RCC 7860 (cell line): Measurements from ENCODE around the gene SFMBT2.

Source experiments
- DNase-seq: peaks from one replicate; pipeline ENCODE4 v3.0.0-alpha.2; 2015; ENCODE audit warnings: low spot score
- FAIRE-seq: peaks from 2 replicates; lab custom pipeline; 2012; peaks lifted over from hg19 to GRCh38; lab: Jason Lieb, UNC

Gene SFMBT2

DNA sequence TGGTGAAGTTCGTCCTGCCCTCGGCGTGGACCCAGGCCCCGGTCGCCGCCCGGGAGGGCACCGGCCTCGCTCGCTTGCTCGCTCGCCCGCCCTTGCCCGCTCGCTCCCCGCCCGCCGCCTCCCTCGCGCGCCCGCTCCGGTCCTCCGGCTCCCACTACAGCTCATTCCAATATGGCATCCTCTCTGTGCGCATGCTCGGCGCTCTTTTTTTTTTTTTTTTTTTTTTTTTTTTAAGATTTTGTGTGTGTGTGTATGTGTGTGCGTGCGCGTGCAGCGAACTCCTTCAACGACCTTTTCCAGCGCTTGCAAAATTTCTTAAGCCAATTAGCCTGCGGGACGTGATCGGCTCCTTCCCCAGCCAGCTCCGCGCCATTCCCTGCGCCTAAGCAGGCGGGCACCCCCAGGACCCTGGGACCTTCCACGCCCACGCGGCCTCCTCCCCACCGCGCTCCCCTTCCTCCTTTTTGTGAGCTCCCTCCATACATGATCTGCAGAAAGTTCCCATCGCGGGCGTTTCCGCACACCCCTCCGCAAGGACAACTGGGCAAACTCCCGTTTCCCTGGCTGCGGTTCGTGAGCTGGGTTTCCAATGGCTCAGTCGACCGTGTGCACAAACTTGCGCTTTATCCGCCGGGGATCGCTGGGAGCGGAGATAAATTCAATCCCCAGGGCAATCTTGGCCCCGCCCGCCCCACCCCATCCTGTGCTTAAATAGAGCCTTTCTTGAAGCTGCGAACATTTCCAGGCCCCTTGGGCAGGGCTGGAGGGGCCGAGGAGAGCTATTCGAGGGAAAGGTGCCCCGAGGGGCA is at the start of gene SFMBT2:
Gene SFMBT2, minus strand, starts transcription at position 173 of the 809 bp plus-strand sequence. CDS start 29,136 bp downstream, outside the sequence.
- DNase-seq (no peak), FAIRE-seq (no peak)

DNA sequence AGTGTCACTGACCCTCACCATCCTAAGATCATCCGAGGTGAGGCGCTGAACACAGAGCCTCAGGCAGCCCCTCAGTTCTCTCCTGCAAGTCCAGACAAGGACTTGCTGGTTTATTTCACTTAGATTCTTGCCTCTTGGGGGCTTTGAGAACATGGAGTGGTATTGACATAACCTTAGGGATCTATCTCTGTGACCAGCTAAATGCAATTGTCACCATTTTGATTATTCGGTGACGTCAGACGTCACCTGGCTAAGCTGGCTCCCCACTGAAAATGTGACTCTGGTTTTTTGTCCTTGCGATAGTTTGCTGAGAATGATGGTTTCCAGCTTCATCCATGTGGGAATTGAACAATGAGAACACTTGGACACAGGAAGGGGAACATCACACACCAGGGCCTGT is 49.2 kb upstream of the SFMBT2 start:
- DNase-seq (no peak), FAIRE-seq (no peak)

DNA sequence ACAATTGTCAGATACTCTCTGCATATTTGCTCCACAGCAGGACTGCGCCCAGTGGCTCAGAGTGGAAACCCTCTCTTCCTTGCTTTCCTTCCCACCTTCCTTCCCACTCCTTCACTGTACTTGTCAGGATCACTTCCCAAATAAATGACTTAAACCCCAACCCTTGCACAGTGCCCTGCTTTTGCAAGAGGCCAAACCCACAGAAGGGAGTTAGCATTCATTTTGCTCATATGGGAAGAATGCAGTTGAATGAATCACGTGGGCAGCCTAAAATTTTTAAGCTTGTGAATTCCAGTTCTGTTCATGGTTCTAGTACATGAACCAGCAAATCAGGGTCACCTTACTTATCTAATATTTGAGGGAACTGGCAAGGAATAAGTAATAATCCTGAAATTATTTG is 47.7 kb upstream of the SFMBT2 start:
- DNase-seq (no peak), FAIRE-seq (no peak)

DNA sequence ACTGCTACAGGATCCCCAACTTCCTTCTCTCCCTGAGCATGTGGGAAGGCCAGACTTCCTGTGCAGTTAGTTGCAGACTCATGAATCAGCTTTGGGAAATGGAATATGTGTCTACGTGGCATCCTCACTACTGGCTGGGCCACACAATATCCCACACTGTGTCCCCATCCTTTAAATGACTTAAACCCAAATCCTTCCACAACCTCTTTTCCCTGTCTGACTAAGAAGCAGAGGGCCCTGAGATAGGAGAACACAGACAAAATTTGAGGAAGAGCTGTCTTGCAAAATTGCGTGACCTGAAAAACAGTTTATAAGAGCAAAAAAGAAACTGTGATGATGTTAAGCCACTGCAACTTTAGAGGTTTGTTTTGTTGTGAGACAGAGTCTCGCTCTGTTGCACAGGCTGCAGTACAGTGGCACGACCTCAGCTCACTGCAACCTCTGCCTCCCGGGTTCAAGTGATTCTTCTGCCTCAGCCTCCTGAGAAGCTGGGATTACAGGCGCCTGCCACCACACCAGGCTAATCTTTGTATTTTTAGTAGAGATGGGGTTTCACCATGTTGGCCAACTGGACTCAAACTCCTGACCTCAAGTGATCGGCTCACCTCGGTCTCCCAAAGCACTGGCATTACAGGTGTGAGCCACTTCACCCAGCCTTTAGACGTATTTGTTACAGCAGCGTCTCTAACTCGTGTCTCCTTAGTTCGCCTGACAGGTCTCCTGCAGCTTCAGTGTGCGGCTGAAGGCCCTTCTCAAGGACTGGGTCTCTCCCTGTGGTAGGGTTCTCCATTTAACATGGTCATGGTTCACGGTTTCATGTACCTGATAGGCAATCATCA is 46.9 kb upstream of the SFMBT2 start:
- FAIRE-seq (no peak), DNase-seq (no peak)

DNA sequence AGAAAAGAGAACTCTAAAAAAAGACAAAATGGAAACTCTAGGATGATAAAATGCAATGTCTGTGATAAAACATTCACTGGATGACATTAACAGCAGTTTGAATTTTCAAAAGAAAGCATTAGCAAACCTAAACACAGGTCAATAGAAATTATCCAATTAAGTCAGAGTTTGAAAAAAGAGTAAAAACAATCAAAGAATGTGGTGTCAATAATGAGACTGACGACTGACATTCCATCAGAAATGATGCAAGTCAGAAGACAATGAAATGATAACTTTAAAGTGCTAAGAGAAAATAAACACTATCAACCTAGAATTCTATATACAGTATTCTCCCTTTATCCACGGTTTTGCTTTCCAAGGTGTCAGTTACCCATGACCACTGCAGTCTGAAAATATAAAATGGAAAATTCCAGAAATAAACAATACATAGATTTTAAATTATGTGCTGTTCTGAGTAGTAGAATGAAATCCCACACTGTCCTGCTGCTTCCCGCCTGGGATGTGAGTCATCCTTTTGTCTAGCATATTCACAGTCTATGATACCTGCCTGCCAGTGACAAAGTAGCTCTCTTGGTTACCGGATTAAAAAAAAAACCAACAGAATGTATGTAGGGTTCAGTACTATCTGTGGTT is 38.3 kb upstream of the SFMBT2 start:
- no peak for DNase-seq
- FAIRE-seq = no peak

DNA sequence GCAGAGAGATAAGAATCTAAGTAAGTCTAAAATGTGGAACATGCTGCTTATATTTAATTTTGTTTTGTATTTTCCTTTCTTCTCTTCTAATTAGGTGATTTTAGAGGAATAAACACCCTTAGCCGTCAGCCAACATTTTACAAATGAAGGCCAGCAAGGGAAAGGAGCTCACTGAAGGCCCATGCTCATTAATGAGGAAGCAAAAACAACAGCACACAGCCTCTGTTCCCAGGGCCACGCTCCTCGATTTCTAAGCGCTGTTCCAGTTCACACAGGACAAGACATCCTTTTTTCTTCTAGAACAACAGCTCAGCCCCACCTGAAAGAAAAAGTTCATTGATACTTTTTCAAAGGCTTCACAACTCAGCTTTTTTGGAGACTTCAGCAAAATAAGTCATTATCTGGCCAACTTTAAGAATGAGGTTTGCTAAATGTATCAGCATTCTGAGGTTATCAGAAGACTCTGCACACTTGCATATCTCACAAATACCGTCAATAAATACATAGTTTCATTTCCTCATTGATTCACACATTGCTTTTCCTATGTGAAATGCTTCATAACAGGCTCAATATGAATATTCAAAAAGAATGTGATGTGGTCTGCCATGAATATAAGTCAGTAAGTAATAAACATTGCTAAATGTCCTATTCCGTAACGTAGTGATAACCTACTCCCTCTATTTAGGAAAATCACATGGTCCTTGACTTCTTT is 34.8 kb upstream of the SFMBT2 start:
- DNase-seq (no peak), FAIRE-seq (no peak)

DNA sequence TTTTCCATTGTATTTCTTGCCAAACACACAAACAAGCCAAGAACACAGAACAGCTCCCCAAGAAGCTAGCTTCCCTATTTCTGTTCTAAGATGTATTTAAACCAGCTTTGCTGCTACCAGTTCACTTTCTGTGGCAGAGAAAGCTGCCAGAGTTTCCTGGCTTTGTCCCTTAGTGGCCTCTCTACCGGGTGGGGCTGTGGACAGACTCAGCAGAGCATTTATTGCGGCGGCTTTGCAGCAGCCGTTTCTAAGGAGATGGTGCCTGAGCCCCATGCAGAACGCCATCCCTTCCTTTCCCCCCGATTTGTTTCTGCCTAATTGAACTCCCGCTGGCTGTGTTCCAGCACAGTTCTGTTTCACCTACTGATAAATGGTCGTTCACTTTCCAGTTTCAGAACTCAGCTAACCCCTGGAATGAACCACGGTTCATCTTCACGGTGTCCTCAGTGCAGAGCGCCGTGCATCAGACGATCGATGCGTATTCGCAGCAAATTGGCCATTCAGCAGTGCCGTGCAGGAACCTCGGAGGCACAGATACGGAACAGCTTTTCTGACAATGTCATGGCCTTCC is 33.8 kb upstream of the SFMBT2 start:
- FAIRE-seq (no peak), DNase-seq (no peak)

DNA sequence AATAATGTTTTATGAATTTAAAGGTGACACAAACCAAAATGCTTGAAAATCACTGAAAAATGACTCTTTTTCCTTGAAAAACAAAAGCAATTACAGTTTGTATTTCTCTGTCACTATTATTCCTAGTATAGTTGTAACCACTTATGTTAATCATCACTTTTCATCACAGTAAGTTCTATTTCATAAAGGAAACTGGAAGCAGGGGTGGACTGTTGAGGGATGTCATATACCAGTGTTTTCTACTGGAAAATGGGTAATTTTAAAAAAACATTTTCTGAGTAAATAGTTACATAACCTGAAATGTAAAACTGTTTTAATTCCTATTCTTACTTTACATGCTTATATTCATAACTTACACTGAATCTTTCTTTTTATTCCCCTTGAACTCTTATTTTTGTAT is 32.2 kb upstream of the SFMBT2 start:
- FAIRE-seq (no peak), DNase-seq (no peak)

DNA sequence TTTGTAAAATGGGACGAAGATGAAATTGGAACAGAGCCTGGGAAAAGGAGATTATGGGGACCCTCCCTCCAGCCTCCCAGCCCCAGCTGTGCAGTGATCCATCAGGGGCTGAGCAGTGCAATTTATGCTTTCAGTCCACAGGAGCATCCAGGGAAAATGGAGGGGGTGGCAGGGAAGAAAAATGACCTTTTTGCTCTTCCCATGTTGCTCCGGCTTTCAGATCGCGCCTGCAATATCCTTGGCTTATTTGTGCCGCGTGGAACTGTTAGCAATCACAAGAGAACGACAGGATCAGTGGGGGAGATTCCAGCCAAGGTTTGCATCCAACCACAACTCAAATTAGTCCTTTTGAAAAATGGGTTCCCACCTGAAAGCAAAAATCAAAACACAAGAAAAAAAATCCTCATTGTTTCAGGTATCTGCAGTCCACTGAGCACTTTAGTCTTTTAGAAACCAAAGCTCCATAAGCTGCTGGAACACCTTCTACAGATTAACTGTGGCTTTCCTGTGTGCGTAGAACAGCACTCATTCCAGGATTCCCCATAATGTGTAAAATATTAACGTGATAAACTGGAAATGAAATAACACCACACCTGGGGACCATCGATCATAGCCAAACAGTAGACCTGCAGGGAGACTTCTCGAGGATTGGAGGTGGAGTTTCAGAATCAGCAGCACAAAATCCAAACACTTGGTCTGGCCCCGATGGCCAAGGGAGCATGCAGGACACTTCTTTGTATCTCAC is 30.7 kb upstream of the SFMBT2 start:
- FAIRE-seq = no peak
- DNase-seq = no peak

DNA sequence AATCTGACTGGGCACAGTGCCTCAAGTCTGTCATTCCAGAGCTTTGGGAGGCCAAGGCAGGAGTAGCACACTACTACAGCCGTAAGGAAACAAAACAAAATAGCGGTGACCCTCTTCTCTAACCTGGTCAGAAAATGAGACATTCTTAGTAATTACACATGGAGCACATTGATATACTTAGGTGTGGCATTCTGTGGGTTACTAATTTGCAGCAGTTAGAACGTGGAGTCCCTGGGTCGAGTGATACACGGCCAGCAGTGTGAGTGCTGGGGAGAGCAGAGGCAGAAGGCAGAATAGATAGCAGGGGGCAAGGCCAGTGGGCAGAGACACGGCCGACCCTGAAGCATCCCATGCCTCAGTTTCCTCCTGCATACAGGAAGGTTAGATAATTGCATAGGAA is 28.9 kb upstream of the SFMBT2 start:
- FAIRE-seq = no peak
- DNase-seq = no peak

DNA sequence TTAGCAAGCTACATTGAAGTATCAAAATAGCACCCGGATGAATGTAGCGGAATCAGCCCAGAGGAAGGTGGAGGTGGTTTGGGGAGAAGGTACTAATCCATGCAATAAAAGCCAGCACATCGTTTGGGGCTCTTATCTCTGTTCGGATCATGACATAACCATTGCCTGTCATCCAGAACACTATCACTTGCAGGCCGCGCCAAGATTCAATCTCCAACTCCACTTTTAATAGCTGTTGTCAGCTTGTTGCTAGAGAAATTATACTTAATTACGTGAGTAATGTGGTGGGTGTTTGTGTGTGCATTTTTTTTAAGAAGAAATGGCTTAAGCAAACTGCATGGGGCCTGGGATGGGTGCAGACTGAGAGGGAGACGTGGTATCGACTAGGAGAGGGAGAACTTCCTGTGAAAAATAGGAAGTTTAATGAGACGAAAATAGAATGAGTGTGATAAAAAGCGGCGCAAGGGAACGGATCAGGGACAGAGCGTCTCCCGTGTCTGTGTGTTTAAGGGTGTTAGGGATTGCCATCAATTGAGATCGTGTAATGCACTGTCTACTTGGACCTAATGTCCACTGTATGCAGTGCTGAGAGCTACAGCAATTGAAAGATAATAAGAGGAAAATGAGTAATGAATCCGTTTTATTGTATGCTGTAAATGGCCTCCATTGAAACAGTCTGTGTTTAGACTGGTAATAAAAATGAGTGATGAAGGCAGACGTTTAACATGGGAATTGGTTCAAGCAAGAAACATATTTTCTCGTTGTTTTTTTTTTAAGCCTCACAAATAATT is 27.6 kb upstream of the SFMBT2 start:
- FAIRE-seq = no peak
- no peak for DNase-seq

DNA sequence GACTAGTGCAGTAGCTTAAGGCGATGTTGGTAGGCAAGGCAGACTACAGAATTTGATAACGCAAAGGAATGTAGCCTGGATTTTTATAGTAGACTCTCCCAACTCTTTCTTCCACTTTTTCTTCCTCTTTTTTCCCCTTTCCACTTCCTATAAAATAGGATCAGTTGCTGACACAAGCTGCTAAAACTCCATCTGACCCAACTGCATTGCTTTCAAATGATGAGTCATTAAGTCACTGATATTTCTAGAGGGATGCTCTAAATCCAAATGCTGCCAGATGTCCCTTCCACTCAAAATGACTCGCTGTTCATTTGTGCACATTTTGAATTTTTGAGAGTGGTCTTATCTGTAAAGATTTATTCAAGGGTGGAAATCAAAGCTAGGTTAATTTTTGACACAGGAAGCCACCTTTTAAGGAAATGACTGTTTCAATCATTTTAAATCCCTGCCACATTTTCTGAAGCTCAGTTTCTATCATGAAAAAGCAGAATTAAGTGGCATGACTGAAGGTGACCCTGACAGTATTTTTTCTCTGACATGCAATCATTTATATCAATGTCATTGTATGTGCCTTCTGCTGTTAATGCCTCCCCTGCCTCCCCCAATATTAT is 25.8 kb upstream of the SFMBT2 start:
- FAIRE-seq (no peak), DNase-seq (no peak)

DNA sequence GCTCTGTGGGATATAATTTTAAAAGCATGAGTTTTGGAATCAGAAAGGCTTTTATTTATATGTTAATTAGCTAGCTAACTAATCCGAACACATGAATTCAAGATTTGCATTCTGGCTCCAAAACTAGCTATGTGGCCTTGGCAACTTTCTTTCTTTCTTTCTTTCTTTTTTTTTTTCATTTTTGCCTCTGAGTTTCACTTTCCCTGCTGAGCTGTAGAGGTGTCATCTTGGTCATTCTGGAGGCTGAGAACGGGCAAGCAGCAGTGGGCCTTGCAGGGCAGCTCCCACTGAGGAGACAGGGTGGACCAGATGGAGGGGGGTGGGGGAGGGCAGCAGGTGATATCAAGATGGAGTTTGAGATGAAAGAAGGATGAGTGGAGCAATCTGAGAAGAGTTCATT is 24.8 kb upstream of the SFMBT2 start:
- FAIRE-seq (no peak), DNase-seq (no peak)

DNA sequence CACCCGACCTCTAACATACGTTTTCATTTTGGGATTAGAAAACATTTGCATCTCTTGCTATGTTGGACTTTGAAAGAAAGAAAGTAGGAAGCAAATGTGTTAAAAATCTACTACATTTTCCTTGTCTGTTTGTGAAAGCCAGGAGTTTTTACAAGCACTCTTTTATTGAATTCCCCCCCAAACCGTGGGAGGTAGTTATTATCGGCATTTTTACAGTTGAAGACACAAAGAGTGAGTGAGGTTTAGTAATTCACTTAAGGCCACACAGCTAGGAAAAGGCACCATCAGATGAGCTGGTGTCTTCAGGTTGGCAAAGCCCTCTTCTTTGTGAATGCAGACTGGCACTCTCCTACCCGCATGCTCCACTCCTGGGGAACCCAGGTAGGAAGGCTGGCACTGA is 23.5 kb upstream of the SFMBT2 start:
- DNase-seq = no peak
- no peak for FAIRE-seq

DNA sequence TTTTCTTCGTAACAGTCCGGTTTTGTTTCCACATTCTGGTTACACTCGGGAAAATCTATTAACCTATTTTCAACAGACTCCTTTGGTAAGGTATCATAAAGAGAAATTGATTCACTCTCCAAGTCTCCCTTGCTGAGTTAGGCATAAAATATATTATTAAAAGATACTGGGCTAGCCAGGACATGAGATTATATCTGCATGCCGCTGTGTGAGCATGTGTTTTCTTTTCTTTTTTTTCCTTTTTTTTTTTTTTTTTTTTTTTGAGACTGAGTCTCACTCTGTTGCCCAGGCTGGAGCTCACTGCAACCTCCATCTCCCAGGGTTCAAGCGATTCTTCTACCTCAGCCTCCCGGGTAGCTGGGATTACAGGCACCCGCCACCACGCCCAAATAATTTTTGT is 23.0 kb upstream of the SFMBT2 start:
- FAIRE-seq (no peak), DNase-seq (no peak)

DNA sequence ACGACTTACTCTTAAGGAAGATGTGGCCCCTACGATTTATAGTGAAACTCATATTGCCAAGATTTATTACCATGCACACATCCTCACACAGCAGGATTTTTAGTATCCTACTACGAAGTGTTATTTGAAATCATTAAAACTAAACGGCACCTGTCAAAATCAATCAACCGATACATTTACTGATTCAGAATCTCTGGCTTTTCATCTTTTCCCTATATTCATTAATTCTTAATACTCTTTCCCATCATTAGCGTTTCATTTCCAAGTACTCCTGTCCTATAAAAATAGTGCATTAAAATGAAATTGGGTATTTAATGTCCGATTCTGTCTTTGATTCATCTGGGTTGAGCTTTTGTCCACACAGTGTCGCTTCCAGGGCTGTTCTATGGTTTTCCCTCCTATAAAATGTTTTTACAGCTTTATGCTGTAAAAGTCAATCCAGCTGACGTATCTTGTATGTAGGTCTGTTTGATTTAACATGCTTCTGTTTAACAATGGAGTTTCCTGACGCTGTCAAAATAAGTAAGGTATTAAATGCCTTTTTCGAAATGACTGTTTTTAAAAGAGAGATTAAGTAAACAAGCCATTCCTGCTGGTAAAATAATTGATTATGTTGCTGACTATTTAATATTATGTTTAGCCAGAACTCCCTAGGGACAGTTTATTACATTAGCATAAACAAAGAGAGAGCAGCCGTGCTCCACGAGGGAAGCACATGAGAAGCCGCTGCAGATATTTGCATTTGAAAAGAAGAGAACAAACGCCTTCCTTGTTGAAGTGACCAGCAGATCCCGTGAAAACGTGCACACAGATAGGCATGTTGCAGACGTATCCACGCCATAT is 22.3 kb upstream of the SFMBT2 start:
- no peak for FAIRE-seq
- no peak for DNase-seq

DNA sequence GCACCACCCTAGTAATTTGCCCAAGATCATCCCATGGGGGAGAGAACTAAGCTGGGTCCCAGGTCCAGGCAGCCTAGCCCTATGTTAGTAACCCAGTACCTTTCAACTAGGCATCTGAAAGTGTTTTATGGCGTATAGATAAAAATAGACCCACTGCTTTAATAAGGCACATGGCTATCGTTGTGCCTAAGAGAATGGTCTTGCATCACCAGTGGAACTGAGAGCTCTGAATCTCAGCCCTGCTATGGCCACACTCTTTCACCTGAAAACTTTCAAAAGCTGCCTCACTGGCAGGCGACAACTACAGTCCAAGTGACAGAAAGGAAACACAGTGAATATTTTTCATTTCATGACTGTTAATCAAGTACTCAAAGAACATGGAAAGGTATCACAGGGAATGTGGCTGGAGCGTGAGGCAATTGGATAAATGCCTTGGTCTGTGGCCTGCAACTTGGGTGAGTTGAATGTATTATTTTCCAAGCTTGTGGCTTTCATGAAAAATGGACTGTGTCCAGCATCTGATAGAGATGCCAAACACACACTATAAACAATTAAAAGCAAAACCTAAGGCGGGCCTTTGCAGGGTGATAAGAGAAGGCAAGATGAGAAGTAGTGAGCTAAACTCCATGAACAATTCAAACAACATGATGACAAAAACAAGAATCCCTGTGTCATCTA is 18.0 kb upstream of the SFMBT2 start:
- DNase-seq = no peak
- no peak for FAIRE-seq
